ENCODE results near the gene ACOT7.

ACOT7 gene

GRCh38 chr1:6425658-6426057, 32.1 kb upstream of the ACOT7 start:
- peaks cover 91% of the 10 kb centered on the region for H3K27me3 ChIP-seq (ENCODE audit: insufficient read depth, low read depth)
- H3K36me3 ChIP-seq (ENCODE audit: insufficient read depth) = no peaks in the 10 kb centered on the region
- TF ChIP-seq, protein P1, sequence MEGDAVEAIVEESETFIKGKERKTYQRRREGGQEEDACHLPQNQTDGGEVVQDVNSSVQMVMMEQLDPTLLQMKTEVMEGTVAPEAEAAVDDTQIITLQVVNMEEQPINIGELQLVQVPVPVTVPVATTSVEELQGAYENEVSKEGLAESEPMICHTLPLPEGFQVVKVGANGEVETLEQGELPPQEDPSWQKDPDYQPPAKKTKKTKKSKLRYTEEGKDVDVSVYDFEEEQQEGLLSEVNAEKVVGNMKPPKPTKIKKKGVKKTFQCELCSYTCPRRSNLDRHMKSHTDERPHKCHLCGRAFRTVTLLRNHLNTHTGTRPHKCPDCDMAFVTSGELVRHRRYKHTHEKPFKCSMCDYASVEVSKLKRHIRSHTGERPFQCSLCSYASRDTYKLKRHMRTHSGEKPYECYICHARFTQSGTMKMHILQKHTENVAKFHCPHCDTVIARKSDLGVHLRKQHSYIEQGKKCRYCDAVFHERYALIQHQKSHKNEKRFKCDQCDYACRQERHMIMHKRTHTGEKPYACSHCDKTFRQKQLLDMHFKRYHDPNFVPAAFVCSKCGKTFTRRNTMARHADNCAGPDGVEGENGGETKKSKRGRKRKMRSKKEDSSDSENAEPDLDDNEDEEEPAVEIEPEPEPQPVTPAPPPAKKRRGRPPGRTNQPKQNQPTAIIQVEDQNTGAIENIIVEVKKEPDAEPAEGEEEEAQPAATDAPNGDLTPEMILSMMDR (conservative IDR thresholded peaks at IDR 0.05; ENCODE audit: low read depth, low read length) = no peak
- H3K4me1 ChIP-seq (ENCODE audit: low read depth, poor library complexity, severe bottlenecking) = no peaks in the 10 kb centered on the region
- no peaks in the 10 kb centered on the region for H3K79me2 ChIP-seq (ENCODE audit: insufficient read depth, low read depth)
- no peaks in the 10 kb centered on the region for H4K20me1 ChIP-seq (ENCODE audit: insufficient read depth)
- H2AFZ ChIP-seq (ENCODE audit: low read depth) = no peak overlapping the region
- no peak overlapping the region for H3K27ac ChIP-seq
- H3K4me3 ChIP-seq (IDR thresholded peaks at IDR 0.05; ENCODE audit: insufficient read depth, low read depth, low read length) = no peak overlapping the region
- no peak overlapping the region for H3K9ac ChIP-seq
- no peak overlapping the region for H3K4me2 ChIP-seq

- no peaks in the 10 kb centered on the region for H4K20me1 ChIP-seq (ENCODE audit: insufficient read depth)
- H3K4me3 ChIP-seq (IDR thresholded peaks at IDR 0.05; ENCODE audit: insufficient read depth, low read depth, low read length) = no peak within 1 kb of the TSS
- no peaks in the 10 kb centered on the region for H3K79me2 ChIP-seq (ENCODE audit: insufficient read depth, low read depth)
- no peak within 1 kb of the TSS; the same call in 1 of the 2 replicates for H2AFZ ChIP-seq (ENCODE audit: low read depth)
- no peaks in the 10 kb centered on the region for H3K4me1 ChIP-seq (ENCODE audit: low read depth, poor library complexity, severe bottlenecking)
- no peak within 1 kb of the TSS for H3K9ac ChIP-seq
- TF ChIP-seq, protein P1 (conservative IDR thresholded peaks at IDR 0.05; ENCODE audit: low read depth, low read length) = no peak
- no peak within 1 kb of the TSS for H3K27ac ChIP-seq
- H3K4me2 ChIP-seq = no peak within 1 kb of the TSS
- H3K36me3 ChIP-seq (ENCODE audit: insufficient read depth) = no peaks in the 10 kb centered on the region
- peaks cover 91% of the 10 kb centered on the region for H3K27me3 ChIP-seq (ENCODE audit: insufficient read depth, low read depth)
Measured at GRCh38 chr1:6424619-6425593, 31.3 kb upstream of the ACOT7 start, which contains the start of gene ESPN. TSS of gene ESPN (plus strand) at chr1:6424776. CDS start at chr1:6424956, 180 bp downstream.

DNA sequence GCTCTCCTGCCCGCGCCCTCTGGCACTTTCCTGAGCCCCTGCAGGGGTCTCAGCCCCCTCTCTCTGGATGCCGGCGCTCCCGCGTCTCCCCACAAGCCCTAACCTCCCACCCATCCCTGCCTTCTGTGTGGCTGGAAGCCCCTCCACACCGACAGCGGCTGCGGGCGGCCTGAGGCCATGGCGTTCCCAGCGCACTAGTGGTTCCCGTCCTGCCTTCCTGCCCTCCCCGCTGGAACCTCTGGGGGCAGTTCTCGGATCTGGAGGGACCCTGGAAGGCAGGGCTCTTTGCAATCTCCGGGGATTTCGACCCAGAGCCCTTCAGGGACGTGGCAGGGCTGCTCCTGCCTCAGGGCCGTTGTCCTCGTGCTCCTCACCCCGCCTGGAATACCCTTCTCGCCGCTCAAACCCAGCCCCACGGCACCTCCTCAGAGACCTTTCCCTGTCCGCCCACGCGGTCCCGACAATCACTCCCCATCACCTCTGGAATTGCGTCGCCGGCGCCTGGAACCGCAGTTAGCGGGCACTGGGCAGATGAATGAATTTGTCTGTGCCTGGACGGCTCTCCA, 30.5 kb upstream of the ACOT7 start:
- TF ChIP-seq, protein P1 (conservative IDR thresholded peaks at IDR 0.05; ENCODE audit: low read depth, low read length) = no peak
- no peaks in the 10 kb centered on the region for H3K4me1 ChIP-seq (ENCODE audit: low read depth, poor library complexity, severe bottlenecking)
- H3K36me3 ChIP-seq (ENCODE audit: insufficient read depth) = no peaks in the 10 kb centered on the region
- H3K27me3 ChIP-seq (ENCODE audit: insufficient read depth, low read depth) = peaks cover 94% of the 10 kb centered on the region
- no peak overlapping the region for H3K4me3 ChIP-seq (IDR thresholded peaks at IDR 0.05; ENCODE audit: insufficient read depth, low read depth, low read length)
- no peak overlapping the region for H3K27ac ChIP-seq
- no peak overlapping the region for H3K4me2 ChIP-seq
- H3K79me2 ChIP-seq (ENCODE audit: insufficient read depth, low read depth) = no peaks in the 10 kb centered on the region
- H4K20me1 ChIP-seq (ENCODE audit: insufficient read depth) = no peaks in the 10 kb centered on the region
- H3K9ac ChIP-seq = no peak overlapping the region
- H2AFZ ChIP-seq (ENCODE audit: low read depth) = no peak overlapping the region

DNA sequence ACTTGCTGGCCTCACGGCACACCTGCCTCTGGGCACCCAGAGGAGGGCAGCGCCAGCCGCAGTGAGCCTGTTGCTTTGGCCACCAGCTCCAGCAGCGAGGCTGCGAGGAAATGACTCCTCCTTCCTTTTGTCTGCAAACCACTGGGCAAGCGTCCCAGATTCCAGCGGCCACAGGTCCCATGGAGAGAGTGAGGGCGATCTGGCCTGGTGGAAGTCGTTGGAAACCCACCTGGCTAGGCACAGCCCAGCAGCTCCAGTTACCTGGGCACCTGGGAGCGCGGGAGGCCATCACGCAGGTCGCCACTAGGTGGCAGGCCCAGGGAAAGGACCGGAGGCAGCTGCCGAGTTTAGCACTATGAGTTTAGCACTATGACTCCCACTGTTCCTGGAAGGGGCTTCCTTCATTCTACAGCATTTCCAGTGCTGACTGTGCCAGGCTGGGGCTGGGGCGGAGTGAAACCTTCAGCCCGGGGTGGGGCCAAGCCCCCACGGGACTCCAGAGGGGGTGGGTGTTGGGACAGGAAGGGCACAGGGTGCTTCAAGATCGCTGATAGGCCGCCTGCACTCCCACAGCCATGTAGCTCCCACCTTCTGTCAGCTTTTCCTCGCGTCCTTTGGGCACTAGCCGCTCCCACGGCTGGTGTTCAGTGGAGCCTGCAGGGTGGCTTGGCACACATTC, 29.9 kb upstream of the ACOT7 start:
- TF ChIP-seq, protein P1 (conservative IDR thresholded peaks at IDR 0.05; ENCODE audit: low read depth, low read length) = peak; percentile 92
- Histone ChIP-seq H3K36me3 (ENCODE audit: insufficient read depth) (no peaks in the 10 kb centered on the region), H3K79me2 (ENCODE audit: insufficient read depth, low read depth) (no peaks in the 10 kb centered on the region), H4K20me1 (ENCODE audit: insufficient read depth) (no peaks in the 10 kb centered on the region), H3K4me3 (IDR thresholded peaks at IDR 0.05; ENCODE audit: insufficient read depth, low read depth, low read length) (no peak overlapping the region), H2AFZ (ENCODE audit: low read depth) (no peak overlapping the region; the same call in 1 of the 2 replicates), H3K27ac (no peak overlapping the region), H3K4me2 (no peak overlapping the region), H3K27me3 (ENCODE audit: insufficient read depth, low read depth) (peaks cover 96% of the 10 kb centered on the region), H3K9ac (no peak overlapping the region), H3K4me1 (ENCODE audit: low read depth, poor library complexity, severe bottlenecking) (no peaks in the 10 kb centered on the region)
